NCI-H2107 treated with DMSO at 0.1 percent for 48 hours (cell line): ENCODE data around the gene PARP8.
"Not testable (repeated sequence)": the region's sequence is repeated elsewhere in the genome, so short reads cannot be mapped to it uniquely, and the experiment has no call there.

ENCODE experiments used
- DNase-seq: peaks from one replicate; lab custom pipeline; 2025; ENCODE audit not compliant: unreplicated experiment; lab: John Stamatoyannopoulos, UW

The PARP8 gene

DNA sequence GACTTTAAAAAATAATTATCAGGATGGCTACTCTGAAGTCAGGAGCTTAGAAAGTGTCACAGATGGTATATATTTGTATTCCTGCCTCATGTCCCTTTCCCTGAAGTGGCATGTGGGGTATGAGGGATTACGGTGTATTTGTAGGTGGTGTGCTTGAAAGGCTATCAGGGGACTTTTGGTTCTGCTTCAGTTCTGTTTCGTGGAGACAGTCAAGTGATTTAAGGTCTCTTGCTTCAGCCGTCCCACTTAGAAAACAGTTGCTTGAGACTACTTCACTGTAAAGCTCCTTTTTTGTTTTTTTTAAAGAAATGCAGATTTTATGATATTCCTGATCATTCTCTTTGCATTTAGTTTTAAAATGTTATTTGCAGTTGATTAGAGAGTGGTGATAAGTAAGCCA, 18.3 kb downstream of the PARP8 start:
- DNase-seq: no peak

GRCh38 chr5:50687548-50687947, 21.1 kb downstream of the PARP8 start:
- no peak for DNase-seq

GRCh38 chr5:50691399-50692016, 25.1 kb downstream of the PARP8 start:
- no peak for DNase-seq

DNA sequence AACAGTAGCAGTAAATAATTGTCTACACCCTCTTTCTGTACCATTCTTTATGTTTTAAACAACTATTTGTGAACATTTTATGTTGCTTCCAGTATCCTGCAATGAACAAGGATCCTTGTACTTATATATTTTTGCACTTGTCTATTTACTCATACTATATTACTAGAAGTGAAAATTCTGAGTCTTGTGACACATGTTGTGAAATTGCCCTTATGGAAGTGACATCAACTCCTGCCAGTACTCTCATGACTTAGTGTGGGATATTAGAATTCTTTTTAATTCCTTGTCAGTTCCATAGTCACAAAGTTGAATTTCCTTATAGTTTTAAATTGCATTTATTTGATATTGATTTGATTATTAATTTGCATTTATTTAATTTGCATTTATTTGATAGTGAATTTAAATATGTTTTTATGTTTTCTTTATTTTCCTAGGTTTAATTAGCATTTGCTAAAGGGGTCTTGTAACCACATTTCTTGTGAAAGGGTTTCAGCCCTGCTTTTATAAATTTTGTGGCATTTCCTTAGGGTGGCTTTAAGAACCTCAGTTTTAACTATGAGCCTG, 27.7 kb downstream of the PARP8 start:
- DNase-seq: no peak

- not testable (repeated sequence) for DNase-seq
These were observed 28.2 kb downstream of the PARP8 start for GRCh38 chr5:50694626-50695025.

- no peak for DNase-seq
These were observed 31.3 kb downstream of the PARP8 start for GRCh38 chr5:50697739-50698138.

DNA sequence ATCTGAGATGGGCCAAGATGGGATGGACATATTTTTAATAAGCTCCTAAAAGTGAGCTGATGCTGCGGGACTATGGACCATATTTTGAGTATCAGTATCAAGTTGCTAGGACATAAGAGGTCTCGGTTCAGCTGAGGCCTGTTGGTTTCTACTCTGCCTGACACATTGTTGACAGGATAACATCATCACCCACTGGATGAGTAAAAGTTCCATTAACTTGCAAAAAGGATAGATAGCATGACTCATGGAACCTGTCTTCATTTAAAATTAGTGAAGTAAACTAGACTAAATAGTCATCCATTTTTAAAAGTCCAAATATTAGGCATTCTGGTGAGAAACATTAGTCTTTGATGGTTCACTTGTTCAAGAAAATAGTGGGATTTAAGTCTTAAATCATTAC, 33.3 kb downstream of the PARP8 start:
- no peak for DNase-seq

- no peak for DNase-seq
These were observed 34.3 kb downstream of the PARP8 start for GRCh38 chr5:50700706-50701105.

DNA sequence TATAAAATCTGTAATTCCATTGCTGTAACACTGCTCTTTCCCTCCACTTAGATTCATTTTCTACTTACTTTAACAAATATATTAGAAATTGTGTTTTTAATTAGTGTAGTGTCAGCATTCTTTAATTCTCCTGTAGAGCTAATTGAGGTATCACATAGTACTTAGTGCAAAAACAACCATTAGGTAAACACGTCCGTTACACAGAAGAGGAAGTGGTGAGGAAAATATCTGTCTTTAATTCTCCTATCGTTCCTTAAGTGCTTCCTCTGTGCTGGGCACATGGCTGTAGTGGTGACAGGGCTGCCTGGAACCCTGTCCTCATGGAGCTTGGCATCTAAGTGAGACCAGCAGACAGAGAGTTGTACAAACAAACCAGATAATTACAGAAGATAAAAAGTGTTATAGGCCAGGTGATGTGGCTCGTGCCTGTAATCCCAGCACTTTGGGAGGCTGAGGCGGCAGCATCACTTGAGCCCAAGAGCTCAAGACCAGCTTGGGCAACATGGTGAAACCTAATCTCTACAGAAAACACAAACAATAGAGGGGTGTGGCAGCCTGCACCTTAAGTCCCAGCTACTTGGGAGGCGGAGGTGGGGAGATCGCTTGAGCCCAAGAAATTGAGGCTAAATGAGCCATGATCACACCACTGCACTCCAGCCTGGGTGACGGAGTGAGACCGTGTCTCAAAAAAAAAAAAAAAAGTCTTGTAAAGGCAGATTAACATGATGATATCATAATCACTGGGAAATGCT, 36.4 kb downstream of the PARP8 start:
- DNase-seq: no peak

GRCh38 chr5:50703367-50703666, 36.9 kb downstream of the PARP8 start:
- no peak for DNase-seq

- DNase-seq: no peak
These were observed 38.3 kb downstream of the PARP8 start for GRCh38 chr5:50704730-50705129.

DNA sequence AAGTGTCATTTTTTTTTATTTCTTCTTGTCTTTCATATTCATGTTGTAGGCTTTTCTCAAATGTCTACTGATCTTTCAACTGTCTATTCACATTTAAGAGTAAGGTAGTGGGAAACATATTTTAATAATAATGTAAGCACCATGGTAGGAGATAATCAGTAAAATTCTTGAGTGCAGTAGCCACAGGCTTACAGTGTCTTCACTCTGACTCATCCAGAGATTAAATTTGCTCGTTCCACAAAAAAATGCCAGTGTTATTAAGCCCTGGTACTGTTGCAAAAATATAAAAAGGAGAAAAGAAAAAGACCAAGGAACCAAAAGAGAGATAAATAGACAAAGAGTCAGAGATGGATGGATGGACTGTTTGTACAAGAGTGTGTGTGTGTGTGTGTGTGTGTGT, 43.0 kb downstream of the PARP8 start:
- DNase-seq: no peak

- DNase-seq: no peak
These were observed 44.4 kb downstream of the PARP8 start for GRCh38 chr5:50710838-50711237.

DNA sequence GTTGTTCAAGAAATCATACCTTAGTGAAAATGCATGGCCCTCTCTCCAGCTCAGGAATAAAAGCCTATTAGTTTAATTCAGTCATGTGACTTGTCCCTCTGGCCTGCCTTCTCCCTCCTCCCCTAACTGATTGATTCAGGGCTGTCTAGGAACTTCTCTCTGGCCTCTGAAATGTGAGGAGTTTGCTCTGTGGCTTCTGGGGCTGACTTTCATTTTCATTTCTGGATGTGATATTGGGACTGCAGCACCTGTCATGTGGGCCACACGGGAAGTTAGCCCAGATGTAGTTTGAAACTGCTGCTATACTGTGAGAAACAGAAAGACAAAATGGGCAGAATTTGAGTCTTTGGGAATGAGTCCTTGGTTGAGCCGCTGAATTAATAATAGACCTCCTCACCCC, 44.8 kb downstream of the PARP8 start:
- peak; percentile 81 for DNase-seq

GRCh38 chr5:50712479-50712878, 46.0 kb downstream of the PARP8 start:
- no peak for DNase-seq

DNA sequence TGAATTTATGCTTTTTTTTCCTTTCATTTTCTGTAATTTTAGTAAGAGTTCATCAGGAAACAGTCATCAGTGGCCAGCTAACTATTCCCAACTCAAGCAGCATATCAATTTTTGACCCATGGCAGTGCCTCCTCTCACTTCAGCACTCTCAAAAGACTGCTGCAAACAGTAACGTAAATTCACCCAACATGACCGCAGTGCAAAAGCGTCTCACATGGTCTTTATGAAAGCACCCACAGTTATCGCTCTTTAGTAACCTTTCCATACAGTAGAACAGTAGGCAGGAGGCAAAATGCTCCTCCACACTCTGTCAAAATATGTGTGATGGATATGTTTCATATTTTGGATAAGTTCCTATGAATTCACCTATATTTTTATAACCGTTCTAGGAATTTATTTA, 48.6 kb downstream of the PARP8 start:
- DNase-seq: no peak

GRCh38 chr5:50716134-50716533, 49.7 kb downstream of the PARP8 start:
- DNase-seq: no peak

- no peak for DNase-seq
These were observed 51.2 kb downstream of the PARP8 start for GRCh38 chr5:50717651-50718050.

DNA sequence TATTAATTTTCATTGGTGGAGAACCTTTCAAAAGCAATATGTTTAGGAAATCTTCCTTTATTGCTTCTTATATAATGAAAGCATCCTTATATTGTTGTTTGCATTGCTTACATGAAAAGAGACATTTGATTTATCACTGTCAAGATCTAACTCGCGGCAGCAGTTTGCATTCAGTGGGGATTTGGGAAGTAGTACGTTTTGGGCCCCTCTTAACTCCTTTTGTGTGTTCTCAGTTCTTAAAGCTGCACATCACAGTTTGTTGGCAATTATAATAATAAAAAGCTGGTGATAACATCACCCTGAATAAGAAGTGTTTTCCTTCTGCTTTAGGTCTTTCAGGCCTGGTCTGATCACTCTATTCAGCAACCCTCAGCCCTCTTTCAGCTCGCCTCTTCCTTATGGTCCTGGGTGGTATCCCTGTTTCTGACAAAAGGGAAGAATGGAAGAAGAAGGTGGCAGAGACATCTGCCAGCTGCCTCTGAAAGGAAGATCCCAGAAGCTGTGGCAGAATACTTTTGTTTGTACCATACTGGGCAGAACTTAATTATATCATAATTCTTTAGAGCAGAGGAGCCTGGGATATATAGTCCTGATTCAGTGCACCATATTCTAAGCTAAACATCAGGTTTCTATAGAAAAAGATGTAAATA, 53.7 kb downstream of the PARP8 start:
- no peak for DNase-seq

DNA sequence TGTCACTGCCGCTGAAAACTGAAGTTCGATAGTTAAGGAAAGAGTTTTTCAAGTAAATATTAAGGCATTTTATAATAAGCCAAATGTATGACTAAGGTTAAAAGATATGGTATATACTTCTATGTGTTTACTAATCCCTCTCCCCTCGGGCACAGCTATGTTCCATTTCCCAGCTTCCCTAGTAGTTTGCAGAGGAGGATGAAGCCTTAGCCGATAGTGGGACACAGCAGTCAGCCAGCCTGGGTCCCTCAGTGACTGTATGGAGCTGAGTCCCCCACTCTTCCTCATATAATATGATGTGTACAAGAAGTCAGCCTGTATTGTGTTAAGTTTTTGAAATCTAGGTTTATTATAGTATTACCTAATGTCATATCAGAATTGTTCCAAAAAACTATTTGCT, 55.8 kb downstream of the PARP8 start:
- no peak for DNase-seq

- DNase-seq: no peak
These were observed 57.8 kb downstream of the PARP8 start for GRCh38 chr5:50724262-50724661.

DNA sequence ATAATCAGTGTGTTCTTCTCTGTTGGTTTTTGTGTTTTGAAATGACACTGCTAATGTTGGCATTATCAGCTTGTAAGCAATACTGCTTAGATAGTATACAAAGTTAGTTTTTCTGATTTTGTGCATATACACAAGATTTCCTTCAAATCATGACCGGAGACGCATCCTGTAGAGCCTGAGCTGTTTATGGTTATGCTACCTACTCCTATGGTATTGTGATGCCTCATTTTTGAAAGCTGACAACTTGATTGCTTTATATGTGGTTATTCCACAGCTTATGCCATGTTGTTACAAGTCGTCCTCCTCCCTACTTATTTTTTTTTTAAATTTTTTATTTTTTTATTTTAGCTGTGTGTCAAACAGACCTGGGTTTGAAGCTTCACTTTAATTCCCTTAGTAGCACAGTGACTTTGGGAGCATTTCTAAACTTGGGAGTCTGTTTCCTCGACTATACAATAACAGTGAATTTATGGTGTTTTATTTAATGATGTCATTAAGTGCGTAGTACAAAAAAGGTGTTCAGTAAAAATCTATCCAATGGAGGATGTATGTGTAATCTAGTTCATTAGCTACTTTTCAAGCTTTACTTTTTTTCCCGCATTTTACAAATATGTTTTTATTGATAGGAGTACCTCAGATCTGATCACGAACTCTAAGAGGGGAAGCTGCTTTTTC, 59.5 kb downstream of the PARP8 start:
- no peak for DNase-seq
